Stimulated activated CD8-positive, alpha-beta memory T cell treated with anti-CD3 and anti-CD28 coated beads, Interleukin-12 subunit alpha, Interleukin-12 subunit beta, amount 100 ng/mL, for 4 hours (primary cell): ENCODE data around the gene NRGN.
A peak's percentile ranks its signal among the peaks of the same experiment; 100 is the strongest.
"Not testable (repeated sequence)": the region's sequence is repeated elsewhere in the genome, so short reads cannot be mapped to it uniquely, and the experiment has no call there.

Source experiments
- DNase-seq: peaks from one replicate; pipeline ENCODE4 v3.0.0-alpha.2; 2020; ENCODE audit warnings: low read depth

Gene NRGN

GRCh38 chr11:124757320-124757719, 17.6 kb downstream of the NRGN start:
- no peak for DNase-seq

GRCh38 chr11:124758355-124759265, 18.9 kb downstream of the NRGN start:
- DNase-seq: no peak

- DNase-seq: no peak
Observed at GRCh38 chr11:124759266-124760204, 19.8 kb downstream of the NRGN start.

GRCh38 chr11:124760205-124760652, 20.5 kb downstream of the NRGN start:
- DNase-seq: no peak

- no peak for DNase-seq
Observed at GRCh38 chr11:124760806-124761205, 21.1 kb downstream of the NRGN start.

GRCh38 chr11:124761301-124762104, 21.8 kb downstream of the NRGN start:
- no peak for DNase-seq

GRCh38 chr11:124762105-124762623, 22.4 kb downstream of the NRGN start, which contains the start of gene ESAM:
Gene ESAM, minus strand, starts transcription at chr11:124762290. Its CDS starts 136 bp downstream, at chr11:124762154.
- peak; percentile 47 for DNase-seq

GRCh38 chr11:124762624-124763155, 22.9 kb downstream of the NRGN start:
- no peak for DNase-seq

GRCh38 chr11:124763156-124763947, 23.6 kb downstream of the NRGN start:
- DNase-seq: peak; percentile 68

- DNase-seq: no peak
Observed at GRCh38 chr11:124766156-124766555, 26.4 kb downstream of the NRGN start.

GRCh38 chr11:124768914-124769313, 29.2 kb downstream of the NRGN start:
- DNase-seq: no peak

GRCh38 chr11:124769806-124770774, 30.3 kb downstream of the NRGN start:
- no peak for DNase-seq

GRCh38 chr11:124770959-124771358, 31.2 kb downstream of the NRGN start:
- not testable (repeated sequence) for DNase-seq

- no peak for DNase-seq
Observed at GRCh38 chr11:124776865-124777645, 37.3 kb downstream of the NRGN start.

GRCh38 chr11:124778281-124778680, 38.5 kb downstream of the NRGN start:
- no peak for DNase-seq

- DNase-seq: no peak
Observed at GRCh38 chr11:124779568-124779967, 39.8 kb downstream of the NRGN start.

GRCh38 chr11:124783002-124783401, 43.3 kb downstream of the NRGN start:
- no peak for DNase-seq

- DNase-seq: no peak
Observed at GRCh38 chr11:124784051-124784450, 44.3 kb downstream of the NRGN start.
